Measurements from ENCODE around the gene USF3.

GRCh38 chr3:113677737-113678136 is 18.7 kb downstream of the USF3 start:
- no peak for TF ChIP-seq RCOR1 (IDR thresholded peaks at IDR 0.05; ENCODE audit: insufficient replicate concordance, low read length)
- no peak for TF ChIP-seq CTCF (conservative IDR thresholded peaks at IDR 0.05; ENCODE audit: low read depth, low read length)
- no peak for TF ChIP-seq SMC3 (IDR thresholded peaks at IDR 0.05; ENCODE audit: low read depth, low read length)
- TF ChIP-seq CHD1 (IDR thresholded peaks at IDR 0.05; ENCODE audit: low read depth, low read length), result no peak
- TF ChIP-seq POLR2A (IDR thresholded peaks at IDR 0.05; ENCODE audit: low read depth, low read length), result no peak
- TF ChIP-seq CEBPB (IDR thresholded peaks at IDR 0.05; ENCODE audit: low read depth, low read length), result no peak
- no peak for TF ChIP-seq BHLHE40 (IDR thresholded peaks at IDR 0.05; ENCODE audit: low read depth, low read length)
- TF ChIP-seq, protein P1, sequence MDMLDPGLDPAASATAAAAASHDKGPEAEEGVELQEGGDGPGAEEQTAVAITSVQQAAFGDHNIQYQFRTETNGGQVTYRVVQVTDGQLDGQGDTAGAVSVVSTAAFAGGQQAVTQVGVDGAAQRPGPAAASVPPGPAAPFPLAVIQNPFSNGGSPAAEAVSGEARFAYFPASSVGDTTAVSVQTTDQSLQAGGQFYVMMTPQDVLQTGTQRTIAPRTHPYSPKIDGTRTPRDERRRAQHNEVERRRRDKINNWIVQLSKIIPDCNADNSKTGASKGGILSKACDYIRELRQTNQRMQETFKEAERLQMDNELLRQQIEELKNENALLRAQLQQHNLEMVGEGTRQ (IDR thresholded peaks at IDR 0.05; ENCODE audit: low read depth, low read length), result no peak
- no peak for TF ChIP-seq RFX5 (IDR thresholded peaks at IDR 0.05; ENCODE audit: low read depth, low read length)
- no peak for TF ChIP-seq MXI1 (IDR thresholded peaks at IDR 0.05; ENCODE audit: borderline replicate concordance, low read depth, low read length)
- TF ChIP-seq, protein P2, sequence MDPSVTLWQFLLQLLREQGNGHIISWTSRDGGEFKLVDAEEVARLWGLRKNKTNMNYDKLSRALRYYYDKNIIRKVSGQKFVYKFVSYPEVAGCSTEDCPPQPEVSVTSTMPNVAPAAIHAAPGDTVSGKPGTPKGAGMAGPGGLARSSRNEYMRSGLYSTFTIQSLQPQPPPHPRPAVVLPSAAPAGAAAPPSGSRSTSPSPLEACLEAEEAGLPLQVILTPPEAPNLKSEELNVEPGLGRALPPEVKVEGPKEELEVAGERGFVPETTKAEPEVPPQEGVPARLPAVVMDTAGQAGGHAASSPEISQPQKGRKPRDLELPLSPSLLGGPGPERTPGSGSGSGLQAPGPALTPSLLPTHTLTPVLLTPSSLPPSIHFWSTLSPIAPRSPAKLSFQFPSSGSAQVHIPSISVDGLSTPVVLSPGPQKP (IDR thresholded peaks at IDR 0.05; ENCODE audit: borderline replicate concordance, low read depth, low read length), result no peak
